Measurements from ENCODE around the gene LRRC18. TPM values are rescaled to one million over a fixed set of nuclear protein-coding genes. Genes with fewer than 3 reads are reported as not detected.

Gene LRRC18
- total RNA-seq, 1 experiment from 2014 or later = not detected

GRCh38 chr10:48973065-48973464 is 33.4 kb upstream of the LRRC18 start:
- Histone ChIP-seq H3K9ac (ENCODE audit: low read length) (no peak overlapping the region), H3K79me2 (ENCODE audit: low read length) (no peaks in the 10 kb centered on the region), H3K4me2 (ENCODE audit: low read length) (no peak overlapping the region), H3K9me3 (ENCODE audit: low read length) (no peaks in the 10 kb centered on the region), H3F3A (ENCODE audit: low read length, unreplicated experiment) (no peaks in the 10 kb centered on the region), H3K27ac (ENCODE audit: low read length) (no peak overlapping the region), H3K9me2 (replicated peaks; ENCODE audit: low read length) (no peaks in the 10 kb centered on the region), H3K4me3 (ENCODE audit: low read length) (no peak overlapping the region), H3K4me1 (ENCODE audit: insufficient read depth, low read length) (no peaks in the 10 kb centered on the region), H4K20me1 (ENCODE audit: low read length) (no peaks in the 10 kb centered on the region), H3K36me3 (ENCODE audit: low read depth, low read length) (no peaks in the 10 kb centered on the region), H2AFZ (ENCODE audit: low read length) (no peak overlapping the region), H3K27me3 (ENCODE audit: low read length) (peaks cover 18% of the 10 kb centered on the region)
- no TSS peak for BruUV-seq (replicated peaks)
- ChIA-PET POLR2A (ENCODE audit: unreplicated experiment) (no interaction called here), CTCF (no interaction called here)
- DNase-seq (peak; percentile 60), ATAC-seq (peak; percentile 27; the same call in 1 of the 2 replicates)
- intact Hi-C loops (cut with micrococcal nuclease) = no loop called here
- TF ChIP-seq EZH2 (IDR thresholded peaks at IDR 0.05; ENCODE audit: low read length, unreplicated experiment) = no peak
- no peak for TF ChIP-seq CTCF (conservative IDR thresholded peaks at IDR 0.05; ENCODE audit: low read depth, low read length)
- no peak for TF ChIP-seq EZH2phosphoT487 (IDR thresholded peaks at IDR 0.05; ENCODE audit: borderline replicate concordance, low read length)

- CTCF ChIA-PET = no interaction called here
Measured at GRCh38 chr10:48970654-48971053, 31.0 kb upstream of the LRRC18 start.

More at GRCh38 chr10:48970654-48971053, 31.0 kb upstream of the LRRC18 start:
- H4K20me1 ChIP-seq (ENCODE audit: low read length) = no peaks in the 10 kb centered on the region
- H3K36me3 ChIP-seq (ENCODE audit: low read depth, low read length) = no peaks in the 10 kb centered on the region
- H2AFZ ChIP-seq (ENCODE audit: low read length) = no peak overlapping the region
- DNase-seq (no peak), ATAC-seq (no peak)
- no peaks in the 10 kb centered on the region for H3K9me3 ChIP-seq (ENCODE audit: low read length)
- POLR2A ChIA-PET (ENCODE audit: unreplicated experiment) = no interaction called here
- no peaks in the 10 kb centered on the region for H3K4me1 ChIP-seq (ENCODE audit: insufficient read depth, low read length)
- H3K27ac ChIP-seq (ENCODE audit: low read length) = no peak overlapping the region
- no peaks in the 10 kb centered on the region for H3K9me2 ChIP-seq (replicated peaks; ENCODE audit: low read length)
- intact Hi-C loops (cut with micrococcal nuclease) = no loop called here
- BruUV-seq (replicated peaks) = no TSS peak
- H3K4me3 ChIP-seq (ENCODE audit: low read length) = no peak overlapping the region
- H3K9ac ChIP-seq (ENCODE audit: low read length) = no peak overlapping the region
- H3K79me2 ChIP-seq (ENCODE audit: low read length) = no peaks in the 10 kb centered on the region
- no peak overlapping the region for H3K4me2 ChIP-seq (ENCODE audit: low read length)
- TF ChIP-seq CTCF (conservative IDR thresholded peaks at IDR 0.05; ENCODE audit: low read depth, low read length) (no peak), EZH2phosphoT487 (IDR thresholded peaks at IDR 0.05; ENCODE audit: borderline replicate concordance, low read length) (no peak), EZH2 (IDR thresholded peaks at IDR 0.05; ENCODE audit: low read length, unreplicated experiment) (no peak)
- H3F3A ChIP-seq (ENCODE audit: low read length, unreplicated experiment) = no peaks in the 10 kb centered on the region
- H3K27me3 ChIP-seq (ENCODE audit: low read length) = peaks cover 31% of the 10 kb centered on the region
